Natural killer cell (primary cell): ENCODE results near the gene PIK3AP1. TPM values are rescaled to one million over a fixed set of nuclear protein-coding genes. Genes with fewer than 3 reads are reported as not detected.

Experiments
- ATAC-seq, 3 donors: fragments of 150-1000 bp in 2 of 3; fragments of 200-7000 bp in 1 of 3; cut with Tn5 transposase; 1 replicate in 1 of 3; 2 replicates in 2 of 3; pipeline ENCODE4 v1.10.0; 2021; ENCODE audit warnings: mild to moderate bottlenecking in 2 of 3, moderate library complexity in 2 of 3
- DNase-seq, 2 donors: peaks; one replicate each; pipeline versions ENCODE4 v3.0.0 to v3.0.0-alpha.2; 2013 to 2021; ENCODE audit warnings: mixed read lengths in 1 of 2
- H3K27ac ChIP-seq: one replicate; pipeline ENCODE4 v1.5.1; 2013; ENCODE audit warnings: mild to moderate bottlenecking, low read length
- H3K27me3 ChIP-seq: one replicate; pipeline ENCODE4 v1.6.1; 2013; ENCODE audit warnings: low read length; ENCODE audit not compliant: control insufficient read depth, insufficient read depth
- H3K36me3 ChIP-seq: one replicate; pipeline ENCODE4 v1.6.1; 2013; ENCODE audit warnings: low read length; ENCODE audit not compliant: control insufficient read depth, insufficient read depth
- H3K4me1 ChIP-seq: one replicate; pipeline ENCODE4 v1.6.1; 2013; ENCODE audit warnings: low read length; ENCODE audit not compliant: control insufficient read depth, insufficient read depth
- H3K4me3 ChIP-seq: one replicate; pipeline ENCODE4 v1.5.1; 2013; ENCODE audit warnings: low read length
- H3K9me3 ChIP-seq: one replicate; pipeline ENCODE4 v1.6.1; 2013; ENCODE audit warnings: low read length; ENCODE audit not compliant: control insufficient read depth, insufficient read depth
- H3K27ac Mint-ChIP-seq, 2 donors: one replicate each; pipeline ENCODE4 v1.8.0; 2022; ENCODE audit warnings: mild to moderate bottlenecking in 2 of 2, mixed read lengths in 2 of 2, moderate library complexity in 1 of 2
- H3K27me3 Mint-ChIP-seq, 2 donors: one replicate each; pipeline ENCODE4 v1.8.0; 2022; ENCODE audit warnings: low read depth in 2 of 2, mixed read lengths in 2 of 2
- H3K36me3 Mint-ChIP-seq: one replicate; pipeline ENCODE4 v1.8.0; 2022; ENCODE audit warnings: mixed read lengths
- H3K4me1 Mint-ChIP-seq, 2 donors: one replicate each; pipeline ENCODE4 v1.8.0; 2022; ENCODE audit warnings: mixed read lengths in 2 of 2
- H3K4me3 Mint-ChIP-seq: one replicate; pipeline ENCODE4 v1.8.0; 2022; ENCODE audit warnings: mild to moderate bottlenecking, moderate library complexity, mixed read lengths
- H3K9me3 Mint-ChIP-seq, 2 donors: one replicate each; pipeline ENCODE4 v1.8.0; 2022; ENCODE audit warnings: mixed read lengths in 2 of 2
- CTCF ChIP-seq: fragments of 200-600 bp; IDR thresholded peaks from one replicate; pipeline ENCODE4 v1.8.0; 2022; ENCODE audit warnings: antibody characterized with exemption
- WGBS: methylation state at CpG from one replicate; pipeline ENCODE4 v1.1.7; 2013; ENCODE audit warnings: missing lambda C conversion rate; ENCODE audit not compliant: insufficient coverage; 5-methylcytosine and 5-hydroxymethylcytosine counted together
- intact Hi-C: fragments of 100-400 bp; cut with micrococcal nuclease; formaldehyde crosslinking; loops from one replicate; pipeline ENCODE4 v1.14.2; 2022
- total RNA-seq, 4 donors: library from RNA; stranded (reverse); fragments of 120-200 nt in 1 of 4; gene quantifications; one replicate each; pipeline versions ENCODE4 v1.2.3 to v1.2.4, GENCODE V29; 2013 to 2022

PIK3AP1 gene
- total RNA-seq, 3 donors from 2014 or later (not counting 1 experiment from before 2014, with no cell fraction given), result 95.3 to 137 (median 97.1) TPM

- peaks cover 0 to 24% of the 10 kb centered on the region in 2 donors for H3K4me1 Mint-ChIP-seq
- ATAC-seq, result no peak
- no peaks in the 10 kb centered on the region for H3K4me1 ChIP-seq
- peaks cover 89% of the 10 kb centered on the region for H3K36me3 ChIP-seq
- H3K9me3 ChIP-seq, result no peaks in the 10 kb centered on the region
- H3K36me3 Mint-ChIP-seq, result peaks cover 17% of the 10 kb centered on the region
- DNase-seq, result no peak
- no peaks in the 10 kb centered on the region for H3K27me3 ChIP-seq
- no peaks in the 10 kb centered on the region for H3K9me3 Mint-ChIP-seq
- no peak for TF ChIP-seq CTCF
- H3K4me3 Mint-ChIP-seq, result no peak overlapping the region
- no peak overlapping the region for H3K27ac Mint-ChIP-seq
- no peak overlapping the region for H3K4me3 ChIP-seq
- no peak overlapping the region for H3K27ac ChIP-seq
- intact Hi-C loops, result no loop called here
- 87% methylated on average over 2 of the region's 2 CpGs for WGBS
- no peaks in the 10 kb centered on the region for H3K27me3 Mint-ChIP-seq
Measured at GRCh38 chr10:96618653-96619052, 101.7 kb downstream of the PIK3AP1 start.

GRCh38 chr10:96616961-96617360 is 103.4 kb downstream of the PIK3AP1 start:
- peaks cover 79% of the 10 kb centered on the region for H3K36me3 ChIP-seq
- intact Hi-C loops, result no loop called here

GRCh38 chr10:96614515-96614914 is 105.8 kb downstream of the PIK3AP1 start:
- H3K4me1 Mint-ChIP-seq, result peaks cover 14 to 39% of the 10 kb centered on the region in 2 donors
- H3K27me3 Mint-ChIP-seq, result no peaks in the 10 kb centered on the region
- Histone ChIP-seq H3K36me3 (peaks cover 60% of the 10 kb centered on the region), H3K9me3 (no peaks in the 10 kb centered on the region), H3K27ac (no peak overlapping the region), H3K4me1 (peaks cover 16% of the 10 kb centered on the region), H3K4me3 (no peak overlapping the region), H3K27me3 (no peaks in the 10 kb centered on the region)
- peak overlapping the region; percentile 69 to 72 for H3K27ac Mint-ChIP-seq
- H3K4me3 Mint-ChIP-seq, result no peak overlapping the region
- ATAC-seq (no peak), DNase-seq (no peak)
- intact Hi-C loops, result no loop called here
- WGBS, result 100% methylated on average over 1 of the region's 2 CpGs
- TF ChIP-seq CTCF, result no peak
- no peaks in the 10 kb centered on the region for H3K9me3 Mint-ChIP-seq
- H3K36me3 Mint-ChIP-seq, result peaks cover 9% of the 10 kb centered on the region

More at GRCh38 chr10:96616961-96617360, 103.4 kb downstream of the PIK3AP1 start:
- Mint-ChIP-seq H3K4me1 (peaks cover 0 to 24% of the 10 kb centered on the region in 2 donors), H3K27ac (peak overlapping the region in 1 of 2 donors; percentile 25), H3K27me3 (no peaks in the 10 kb centered on the region), H3K36me3 (peaks cover 9% of the 10 kb centered on the region), H3K9me3 (no peaks in the 10 kb centered on the region), H3K4me3 (no peak overlapping the region)
- Histone ChIP-seq H3K27me3 (no peaks in the 10 kb centered on the region), H3K4me3 (no peak overlapping the region), H3K4me1 (no peaks in the 10 kb centered on the region), H3K9me3 (no peaks in the 10 kb centered on the region), H3K27ac (no peak overlapping the region)
- ATAC-seq, result no peak
- no peak for TF ChIP-seq CTCF
- DNase-seq, result no peak
- WGBS, result 98% methylated on average over 4 of the region's 4 CpGs

GRCh38 chr10:96613576-96613975 is 106.7 kb downstream of the PIK3AP1 start:
- WGBS, result 95% methylated on average over 3 of the region's 3 CpGs
- Mint-ChIP-seq H3K27me3 (no peaks in the 10 kb centered on the region), H3K4me3 (no peak overlapping the region), H3K4me1 (peaks cover 14 to 39% of the 10 kb centered on the region in 2 donors), H3K9me3 (no peaks in the 10 kb centered on the region), H3K36me3 (peaks cover 9% of the 10 kb centered on the region), H3K27ac (peak overlapping the region in 1 of 2 donors; percentile 72)
- no peak overlapping the region for H3K27ac ChIP-seq
- H3K27me3 ChIP-seq, result no peaks in the 10 kb centered on the region
- H3K4me1 ChIP-seq, result peaks cover 18% of the 10 kb centered on the region
- H3K36me3 ChIP-seq, result peaks cover 60% of the 10 kb centered on the region
- ATAC-seq, result no peak
- intact Hi-C loops, result no loop called here
- H3K4me3 ChIP-seq, result no peak overlapping the region
- no peak for DNase-seq
- no peaks in the 10 kb centered on the region for H3K9me3 ChIP-seq
- TF ChIP-seq CTCF, result no peak
